Muscle of leg (tissue), 11 donors: ENCODE data around the gene SERPINE1. TPM values are rescaled to one million over a fixed set of nuclear protein-coding genes. Genes with fewer than 3 reads are reported as not detected.

Experiments
- DNase-seq: peaks from one replicate; pipeline ENCODE4 v3.0.0; 2013
- H3K27ac ChIP-seq: one replicate; pipeline ENCODE4 v1.5.1; 2013; ENCODE audit warnings: mild to moderate bottlenecking, low read length, control low read depth
- H3K27me3 ChIP-seq: one replicate; pipeline ENCODE4 v1.6.1; 2013; ENCODE audit warnings: low read length; ENCODE audit not compliant: control insufficient read depth, insufficient read depth
- H3K36me3 ChIP-seq: one replicate; pipeline ENCODE4 v1.6.1; 2013; ENCODE audit warnings: low read length; ENCODE audit not compliant: control insufficient read depth, insufficient read depth
- H3K4me1 ChIP-seq: one replicate; pipeline ENCODE4 v1.6.1; 2013; ENCODE audit warnings: low read length; ENCODE audit not compliant: control insufficient read depth, insufficient read depth
- H3K4me3 ChIP-seq: one replicate; pipeline ENCODE4 v1.5.1; 2013; ENCODE audit warnings: low read length, control low read depth
- H3K9me3 ChIP-seq: replicated peaks from 2 replicates; pipeline ENCODE4 v1.6.1; 2013; ENCODE audit warnings: low read depth, low read length; ENCODE audit not compliant: control insufficient read depth
- WGBS: methylation state at CpG from one replicate; pipeline ENCODE4 v1.1.5; 2013; ENCODE audit warnings: missing lambda C conversion rate; ENCODE audit not compliant: insufficient coverage; 5-methylcytosine and 5-hydroxymethylcytosine counted together
- polyA plus RNA-seq, 8 donors: library from polyadenylated mRNA; unstranded; fragments of 120-200 nt; gene quantifications; one replicate each; pipeline versions ENCODE4 v1.2.1 to v1.2.3, GENCODE V29; 2013; ENCODE audit warnings: inconsistent platforms in 1 of 8, low replicate concordance in 1 of 8; ENCODE audit not compliant: insufficient read length in 8 of 8, insufficient read depth in 1 of 8
- total RNA-seq: library from RNA; stranded (reverse); fragments of 120-200 nt; gene quantifications from one replicate; pipeline ENCODE4 v1.2.4, GENCODE V29; 2013

The SERPINE1 gene
- total and polyA plus RNA-seq, 9 donors = 1.6 to 8.5 (median 5.3) TPM

DNA sequence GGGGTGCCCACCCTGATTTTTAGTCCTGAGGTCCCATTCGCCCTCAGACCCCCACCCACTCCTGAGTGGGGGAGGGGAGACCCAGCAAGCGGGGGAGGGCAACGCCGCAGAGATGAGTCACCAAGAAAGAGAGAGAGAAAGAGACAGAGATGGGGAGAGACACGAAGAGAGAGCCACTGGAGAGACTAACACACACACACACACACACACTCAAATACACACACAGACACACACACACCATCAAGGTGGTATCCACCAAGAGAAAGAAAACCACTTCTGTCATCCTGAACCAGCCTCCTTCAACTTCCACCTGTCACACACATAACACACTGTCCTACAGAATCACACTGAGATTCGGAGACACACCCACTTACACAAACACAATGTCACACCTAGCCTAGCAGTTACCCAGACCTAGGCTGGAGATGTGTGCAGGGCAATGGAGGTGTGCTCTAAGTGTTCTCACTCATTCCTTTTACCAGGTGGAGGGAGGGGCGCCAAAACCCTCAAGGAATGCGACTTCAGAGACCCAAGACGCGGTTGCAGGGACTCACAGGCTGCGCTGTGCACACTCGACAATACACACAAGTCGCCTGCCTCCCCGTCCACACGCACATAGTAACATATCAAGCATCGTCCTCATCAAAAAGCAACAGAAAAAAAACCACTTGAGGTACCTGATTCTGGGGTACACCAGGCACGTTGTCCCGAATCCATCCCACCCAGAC lies 42.4 kb downstream of the SERPINE1 start:
- H3K9me3 ChIP-seq = no peaks in the 10 kb centered on the region
- H3K4me3 ChIP-seq = no peak overlapping the region
- no peak for DNase-seq
- peaks cover 100% of the 10 kb centered on the region for H3K27me3 ChIP-seq
- H3K4me1 ChIP-seq = peaks cover 40% of the 10 kb centered on the region
- no peak overlapping the region for H3K27ac ChIP-seq
- H3K36me3 ChIP-seq = no peaks in the 10 kb centered on the region
- 3% methylated on average over 7 of the region's 18 CpGs for WGBS

DNA sequence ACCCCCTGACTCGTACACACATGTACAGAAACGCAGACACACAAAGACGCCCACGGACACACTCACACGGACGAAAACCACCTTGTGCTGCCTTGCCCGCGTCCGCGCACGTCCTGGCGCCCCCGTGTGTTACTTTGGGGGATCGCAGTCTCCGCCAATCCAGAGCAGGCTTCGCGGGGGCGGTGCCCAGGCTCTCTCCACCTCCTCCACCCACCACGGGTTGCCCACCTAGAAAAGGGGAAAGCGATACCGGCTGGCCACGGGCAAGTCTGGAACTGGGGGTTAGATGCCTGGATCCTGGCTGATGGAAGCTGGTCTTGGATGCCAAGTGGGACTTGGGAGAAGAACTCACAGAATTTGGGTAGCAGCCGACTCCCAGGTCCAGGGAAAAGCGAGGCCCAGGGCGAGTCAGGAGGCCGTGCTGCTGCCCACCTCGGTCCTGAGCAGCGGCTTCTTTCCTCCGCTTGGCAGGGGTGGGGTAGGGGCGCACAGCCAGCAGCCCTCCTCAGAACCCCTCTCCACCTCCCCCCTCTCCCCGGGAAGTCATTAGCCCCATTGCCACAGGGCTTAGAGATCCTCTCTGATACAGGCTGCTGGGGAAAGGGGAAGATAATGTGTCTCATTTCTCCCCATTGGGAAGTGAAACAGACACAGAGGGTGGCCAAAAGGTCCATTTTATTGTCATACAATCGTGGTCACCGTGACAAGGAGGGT lies 43.1 kb downstream of the SERPINE1 start:
- H3K27ac ChIP-seq = no peak overlapping the region
- no peaks in the 10 kb centered on the region for H3K9me3 ChIP-seq
- 5% methylated on average over 4 of the region's 33 CpGs for WGBS
- peaks cover 100% of the 10 kb centered on the region for H3K27me3 ChIP-seq
- peaks cover 33% of the 10 kb centered on the region for H3K4me1 ChIP-seq
- H3K36me3 ChIP-seq = no peaks in the 10 kb centered on the region
- H3K4me3 ChIP-seq = no peak overlapping the region
- peak; percentile 49 for DNase-seq

DNA sequence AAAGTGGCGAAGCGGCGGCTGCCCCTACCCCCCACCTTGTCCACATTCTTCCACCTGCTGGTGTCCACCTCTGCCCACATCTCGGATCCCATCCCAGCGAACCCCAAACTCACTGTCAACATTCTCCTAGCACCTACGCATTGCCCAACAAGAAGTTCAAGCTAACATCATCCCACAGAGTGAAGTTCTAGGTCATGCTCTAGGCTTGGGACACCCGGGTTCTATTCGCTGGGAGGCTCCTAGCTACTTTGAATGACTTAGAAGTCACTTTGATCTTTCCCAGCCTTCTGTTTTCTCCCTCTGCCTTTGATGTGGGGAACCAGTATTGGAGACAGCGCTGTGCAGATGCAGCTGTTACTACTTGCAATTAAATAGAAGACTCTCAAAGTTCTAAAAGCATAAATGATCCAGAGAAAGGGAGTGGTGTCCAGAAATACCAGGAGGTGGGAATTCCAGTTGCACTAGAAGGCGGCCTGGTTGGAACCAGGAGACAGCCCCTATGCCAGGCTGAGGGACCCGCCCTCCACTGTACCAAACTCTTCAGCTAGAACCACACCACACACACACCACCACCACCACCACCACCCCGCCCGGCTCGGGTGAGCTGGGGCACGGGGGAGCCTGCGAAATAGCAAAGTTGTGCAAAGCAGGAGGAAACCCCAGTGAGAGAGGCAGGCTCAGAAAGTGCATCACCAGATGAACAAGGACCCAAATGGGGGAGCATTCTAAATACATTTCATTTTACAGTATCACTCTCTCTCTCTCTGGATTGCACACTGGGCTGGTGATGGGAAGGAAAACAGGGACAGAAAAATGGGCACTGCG lies 43.9 kb downstream of the SERPINE1 start:
- H3K9me3 ChIP-seq = no peaks in the 10 kb centered on the region
- WGBS = 4% methylated on average over 13 of the region's 17 CpGs
- H3K36me3 ChIP-seq = no peaks in the 10 kb centered on the region

DNA sequence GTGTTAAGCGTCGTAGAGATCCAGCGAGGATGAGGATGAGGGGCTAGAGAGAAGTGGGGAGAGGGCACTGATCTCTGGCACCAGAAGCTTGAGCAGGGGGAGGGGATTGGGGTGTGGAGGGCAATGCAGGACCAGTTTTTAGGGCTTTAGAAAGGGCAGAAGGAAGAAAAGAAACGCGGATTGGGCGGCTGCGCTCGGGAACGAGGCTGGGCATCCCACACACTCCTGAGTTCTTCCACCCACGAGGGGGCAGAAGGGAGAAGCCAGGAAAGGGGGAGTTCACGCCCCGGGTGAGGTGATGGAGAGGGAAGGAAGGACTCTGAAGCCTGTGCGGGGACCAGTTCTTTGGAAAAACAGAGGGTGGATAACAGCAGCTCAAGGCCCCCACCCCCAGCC lies 44.5 kb downstream of the SERPINE1 start:
- Histone ChIP-seq H3K36me3 (no peaks in the 10 kb centered on the region), H3K9me3 (no peaks in the 10 kb centered on the region), H3K27ac (no peak overlapping the region), H3K4me1 (peaks cover 22% of the 10 kb centered on the region), H3K4me3 (no peak overlapping the region), H3K27me3 (peaks cover 100% of the 10 kb centered on the region)
- DNase-seq = no peak
- 6% methylated on average over 2 of the region's 13 CpGs for WGBS

More for the DNA sequence above, 43.9 kb downstream of the SERPINE1 start:
- no peak overlapping the region for H3K4me3 ChIP-seq
- peaks cover 100% of the 10 kb centered on the region for H3K27me3 ChIP-seq
- peaks cover 24% of the 10 kb centered on the region for H3K4me1 ChIP-seq
- no peak overlapping the region for H3K27ac ChIP-seq
- no peak for DNase-seq

DNA sequence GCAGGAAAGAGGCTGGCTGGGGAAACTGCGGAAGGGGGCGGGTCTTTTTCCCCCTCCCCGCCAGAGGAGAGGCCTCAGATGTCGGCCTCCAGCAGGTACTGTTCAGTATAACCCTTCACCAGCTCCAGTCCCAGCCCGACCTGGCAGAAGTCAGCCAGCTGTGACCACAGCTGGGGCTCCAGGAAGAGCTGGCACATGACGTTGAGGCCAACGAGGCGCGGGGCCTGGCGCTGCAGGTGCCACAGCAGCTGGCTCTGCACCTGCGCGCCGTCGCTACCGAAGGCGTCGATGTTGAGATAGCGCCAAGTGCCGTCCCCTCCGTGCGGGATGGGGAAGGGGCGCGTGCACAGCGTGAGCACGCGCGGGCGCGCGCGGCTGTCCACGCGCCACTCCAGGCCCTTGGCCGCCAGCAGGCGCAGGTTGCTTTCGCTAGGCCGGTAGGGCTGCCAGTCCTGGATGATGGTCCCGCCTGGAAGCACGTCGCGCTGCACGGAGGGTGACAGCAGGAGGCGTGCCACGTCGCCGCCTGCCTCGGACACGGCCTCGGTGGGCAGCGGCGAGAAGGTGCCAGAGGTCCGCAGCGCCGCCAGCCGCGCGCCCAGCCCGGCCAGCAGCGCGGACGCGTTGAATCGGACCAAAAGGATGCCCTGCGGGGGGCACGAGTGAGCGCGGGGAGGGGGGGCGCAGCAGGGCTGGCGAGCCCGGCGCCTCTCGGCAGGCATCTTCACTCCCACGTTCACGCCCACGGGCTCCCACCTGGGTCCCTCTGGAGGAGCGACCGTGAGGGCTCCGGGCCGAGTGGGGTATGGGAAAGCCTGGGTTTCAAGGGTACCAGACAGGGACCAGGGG lies 45.3 kb downstream of the SERPINE1 start:
- Histone ChIP-seq H3K4me3 (no peak overlapping the region), H3K27me3 (peaks cover 100% of the 10 kb centered on the region), H3K4me1 (peaks cover 22% of the 10 kb centered on the region), H3K27ac (no peak overlapping the region), H3K36me3 (no peaks in the 10 kb centered on the region), H3K9me3 (no peaks in the 10 kb centered on the region)
- no peak for DNase-seq
- WGBS = under 1% methylated on average over 77 of the region's 79 CpGs

DNA sequence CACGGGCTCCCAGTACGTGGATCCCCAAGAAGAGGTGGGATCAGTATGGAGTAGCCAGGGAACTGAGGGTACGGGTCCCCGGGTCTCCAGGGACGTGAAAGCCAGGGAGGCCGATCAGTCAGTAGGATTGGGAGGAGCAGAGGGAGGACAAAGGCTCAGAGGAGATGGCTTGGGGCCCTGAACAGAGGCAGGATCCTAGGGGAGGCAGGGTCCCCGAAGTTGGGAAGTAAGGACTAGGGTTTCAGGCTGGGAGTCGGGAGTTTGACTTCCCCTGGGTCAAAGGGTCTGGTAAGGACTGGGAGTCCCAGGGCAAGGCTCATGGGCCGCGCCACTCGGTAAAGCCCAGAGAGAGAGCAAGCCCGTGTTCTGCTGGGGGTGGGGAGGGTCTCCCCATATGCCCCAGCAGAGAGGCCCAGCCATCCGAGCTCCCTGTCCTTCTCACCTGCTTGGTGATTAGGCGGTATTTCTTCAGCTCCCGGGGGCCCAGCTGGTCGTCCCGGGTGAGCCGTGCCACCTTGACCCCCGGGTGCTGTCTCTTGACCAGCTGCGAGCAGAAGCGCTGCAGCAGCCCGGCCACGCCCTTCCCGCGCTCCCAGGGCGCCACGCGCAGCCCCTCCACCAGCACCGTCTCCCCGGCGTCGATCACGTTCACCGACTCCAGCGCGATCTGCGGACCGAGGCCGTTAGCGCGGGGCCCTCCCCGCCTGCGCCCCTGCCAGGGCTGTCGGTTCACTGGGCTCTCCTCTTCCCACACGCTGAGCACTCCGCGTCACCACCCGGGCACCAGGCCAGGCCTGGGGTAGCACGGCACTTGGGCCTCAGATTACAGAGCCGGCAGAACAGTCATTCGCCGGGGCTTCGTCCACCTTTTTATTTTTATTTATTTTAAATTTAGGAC lies 46.2 kb downstream of the SERPINE1 start:
- H3K27ac ChIP-seq = no peak overlapping the region
- H3K36me3 ChIP-seq = no peaks in the 10 kb centered on the region
- under 1% methylated on average over 44 of the region's 53 CpGs for WGBS
- no peak overlapping the region for H3K4me3 ChIP-seq
- DNase-seq = peak; percentile 37
- no peaks in the 10 kb centered on the region for H3K9me3 ChIP-seq
- H3K4me1 ChIP-seq = peaks cover 22% of the 10 kb centered on the region
- peaks cover 100% of the 10 kb centered on the region for H3K27me3 ChIP-seq

DNA sequence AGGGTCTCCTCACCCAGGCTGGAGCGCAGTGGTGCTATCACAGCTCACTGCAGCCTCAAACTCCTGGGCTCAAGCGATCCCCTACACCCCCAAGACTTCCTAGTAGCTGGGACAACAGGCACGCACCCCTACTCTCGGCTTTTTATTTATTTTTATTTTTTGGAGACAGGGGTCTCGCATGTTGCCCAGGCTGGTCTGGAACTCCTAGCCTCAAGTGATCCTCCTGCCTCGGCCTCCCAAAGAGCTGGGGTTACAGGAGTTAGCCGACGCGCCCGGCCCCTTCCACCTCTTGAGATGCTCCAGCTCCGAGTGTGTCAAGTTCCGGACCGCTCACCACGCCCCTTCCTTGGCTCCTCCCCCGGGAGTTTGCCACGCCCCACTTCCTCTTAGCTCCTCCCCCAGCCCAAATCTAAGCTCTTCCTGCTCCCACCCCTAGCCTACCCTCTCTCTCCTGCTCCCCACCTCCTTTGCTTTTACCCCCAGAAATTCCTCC lies 46.9 kb downstream of the SERPINE1 start:
- Histone ChIP-seq H3K4me1 (peaks cover 22% of the 10 kb centered on the region), H3K27me3 (peaks cover 100% of the 10 kb centered on the region), H3K27ac (no peak overlapping the region), H3K9me3 (no peaks in the 10 kb centered on the region), H3K36me3 (no peaks in the 10 kb centered on the region), H3K4me3 (no peak overlapping the region)
- no peak for DNase-seq
- 8% methylated on average over 14 of the region's 16 CpGs for WGBS

DNA sequence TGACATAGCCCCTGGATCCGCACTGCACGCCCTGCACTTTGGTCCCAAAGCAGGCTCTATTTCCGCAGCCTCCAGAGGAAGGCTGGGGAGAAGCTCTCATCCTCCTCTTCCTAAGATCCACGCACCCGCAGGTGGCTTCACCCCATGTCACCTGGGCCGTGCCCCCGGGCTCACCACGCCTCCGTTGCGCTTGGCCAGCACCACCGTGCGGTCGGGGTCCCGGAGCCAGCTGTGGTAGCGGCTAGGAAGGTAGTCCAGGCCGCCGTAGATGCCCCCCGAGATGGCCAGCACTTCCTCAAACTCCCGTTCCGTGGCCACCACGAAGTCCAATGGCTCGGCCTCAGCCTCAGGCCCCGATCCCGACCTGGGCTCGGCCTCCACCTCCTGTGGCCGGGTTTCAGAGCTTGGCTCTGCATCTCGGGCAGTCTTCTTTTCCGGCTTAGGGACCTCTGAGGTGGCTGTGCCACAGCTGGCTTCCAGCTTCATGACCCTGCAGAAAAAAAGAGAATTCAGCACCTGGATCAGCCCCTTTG lies 47.5 kb downstream of the SERPINE1 start:
- Histone ChIP-seq H3K4me1 (peaks cover 22% of the 10 kb centered on the region), H3K36me3 (no peaks in the 10 kb centered on the region), H3K27ac (no peak overlapping the region), H3K9me3 (no peaks in the 10 kb centered on the region), H3K4me3 (no peak overlapping the region), H3K27me3 (peaks cover 100% of the 10 kb centered on the region)
- 2% methylated on average over 27 of the region's 28 CpGs for WGBS
- no peak for DNase-seq
